ENCODE measurements around the gene OR14K1.

- TF ChIP-seq CTCF (optimal IDR thresholded peaks at IDR 0.05 in 1 of 3, IDR thresholded peaks at IDR 0.05 in 1 of 3, conservative IDR thresholded peaks at IDR 0.05 in 1 of 3; ENCODE audit: extremely low read depth in 1 of 3, insufficient read depth in 2 of 3, low read length in 3 of 3) (no peak), EZH2 (IDR thresholded peaks at IDR 0.05; ENCODE audit: low read length) (no peak)
Measured at GRCh38 chr1:247740721-247741120, 2.3 kb downstream of the OR14K1 start.
